A673 (cell line): ENCODE results near the gene KDELR3.

Source experiments
- CTCF ChIP-seq: fragments of 300-800, 200-600 bp; sonication (generic); conservative IDR thresholded peaks from 2 replicates; pipeline ENCODE4 v1.5.1; 2017; ENCODE audit warnings: low read depth, mild to moderate bottlenecking, antibody characterized with exemption, low read length, moderate library complexity, mixed read lengths
- EZH2 ChIP-seq: fragments of 200-600 bp; sonication (generic); IDR thresholded peaks from 2 replicates; pipeline ENCODE4 v1.6.1; 2017; ENCODE audit warnings: borderline replicate concordance, low read depth, mild to moderate bottlenecking, mixed read lengths, antibody characterized with exemption, low read length; ENCODE audit not compliant: poor library complexity, severe bottlenecking

- no peak for TF ChIP-seq CTCF
- no peak for TF ChIP-seq EZH2
Observed at GRCh38 chr22:38437416-38437815, 30.5 kb upstream of the KDELR3 start.
